GM12801 (cell line): ENCODE results near the gene FAM216B.

Experiments
- CTCF ChIP-seq: IDR thresholded peaks from one replicate; pipeline ENCODE4 v1.5.1; 2011; ENCODE audit warnings: control low read depth; ENCODE audit not compliant: insufficient read length; ENCODE audit errors: extremely low read depth

FAM216B gene

GRCh38 chr13:42786715-42787114 lies 5.3 kb downstream of the FAM216B start:
- no peak for TF ChIP-seq CTCF

GRCh38 chr13:42788601-42789000 lies 7.2 kb downstream of the FAM216B start:
- TF ChIP-seq CTCF = no peak

GRCh38 chr13:42792154-42792553 lies 10.8 kb downstream of the FAM216B start:
- TF ChIP-seq CTCF = no peak

GRCh38 chr13:42794577-42795275 lies 13.3 kb downstream of the FAM216B start:
- no peak for TF ChIP-seq CTCF

GRCh38 chr13:42795666-42796065 lies 14.3 kb downstream of the FAM216B start:
- no peak for TF ChIP-seq CTCF

- no peak for TF ChIP-seq CTCF
Measured at GRCh38 chr13:42796747-42797356, 15.5 kb downstream of the FAM216B start.

GRCh38 chr13:42798118-42798517 lies 16.7 kb downstream of the FAM216B start:
- no peak for TF ChIP-seq CTCF
